SU-DHL-6 (cell line): ENCODE data around the gene LRRC25.

ENCODE experiments used
- EZH2phosphoT487 ChIP-seq: fragments of 200-600 bp; sonication (generic), shearing (Covaris generic); conservative IDR thresholded peaks from 2 replicates; pipeline ENCODE4 v1.6.1; 2018; ENCODE audit warnings: mild to moderate bottlenecking, antibody characterized with exemption, low read length, moderate library complexity, mixed read lengths
- TF ChIP-seq, protein P1 (sequence below): fragments of 200-600 bp; sonication (generic); IDR thresholded peaks from one replicate; pipeline ENCODE4 v1.5.1; 2017; ENCODE audit warnings: antibody characterized with exemption, mild to moderate bottlenecking, low read length, moderate library complexity; ENCODE audit not compliant: insufficient read depth, poor library complexity, severe bottlenecking

DNA sequence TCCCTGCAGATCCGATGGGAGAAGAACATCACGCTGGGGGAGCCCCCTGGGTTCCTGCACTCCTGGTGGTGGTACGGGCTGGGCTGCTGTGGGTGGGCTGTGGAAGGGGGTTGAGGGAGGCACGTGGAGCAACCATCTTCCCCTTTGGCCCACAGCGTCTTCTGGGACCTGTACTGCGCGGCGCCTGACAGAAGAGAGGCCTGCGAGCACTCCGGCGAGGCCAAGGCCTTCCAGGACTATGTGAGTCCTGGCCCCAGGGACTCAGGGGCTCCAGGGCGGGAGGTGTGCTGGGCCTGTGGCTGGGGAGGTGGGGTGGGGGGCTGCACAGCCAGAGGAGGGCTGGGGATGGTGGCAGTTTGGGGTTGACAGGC lies 30.3 kb upstream of the LRRC25 start:
- TF ChIP-seq, protein P1, sequence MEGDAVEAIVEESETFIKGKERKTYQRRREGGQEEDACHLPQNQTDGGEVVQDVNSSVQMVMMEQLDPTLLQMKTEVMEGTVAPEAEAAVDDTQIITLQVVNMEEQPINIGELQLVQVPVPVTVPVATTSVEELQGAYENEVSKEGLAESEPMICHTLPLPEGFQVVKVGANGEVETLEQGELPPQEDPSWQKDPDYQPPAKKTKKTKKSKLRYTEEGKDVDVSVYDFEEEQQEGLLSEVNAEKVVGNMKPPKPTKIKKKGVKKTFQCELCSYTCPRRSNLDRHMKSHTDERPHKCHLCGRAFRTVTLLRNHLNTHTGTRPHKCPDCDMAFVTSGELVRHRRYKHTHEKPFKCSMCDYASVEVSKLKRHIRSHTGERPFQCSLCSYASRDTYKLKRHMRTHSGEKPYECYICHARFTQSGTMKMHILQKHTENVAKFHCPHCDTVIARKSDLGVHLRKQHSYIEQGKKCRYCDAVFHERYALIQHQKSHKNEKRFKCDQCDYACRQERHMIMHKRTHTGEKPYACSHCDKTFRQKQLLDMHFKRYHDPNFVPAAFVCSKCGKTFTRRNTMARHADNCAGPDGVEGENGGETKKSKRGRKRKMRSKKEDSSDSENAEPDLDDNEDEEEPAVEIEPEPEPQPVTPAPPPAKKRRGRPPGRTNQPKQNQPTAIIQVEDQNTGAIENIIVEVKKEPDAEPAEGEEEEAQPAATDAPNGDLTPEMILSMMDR, result no peak
- TF ChIP-seq EZH2phosphoT487, result no peak
